Loucy (cell line): ENCODE results near the gene SAMD4B.

Experiments
- CTCF ChIP-seq: fragments of 200-600 bp; sonication (generic); conservative IDR thresholded peaks from 2 replicates; pipeline ENCODE4 v1.5.1; 2014; ENCODE audit warnings: mild to moderate bottlenecking, antibody characterized with exemption, low read length
- EZH2phosphoT487 ChIP-seq: fragments of 200-600 bp; IDR thresholded peaks from 2 replicates; pipeline ENCODE4 v1.6.1; 2018; ENCODE audit warnings: antibody characterized with exemption, mild to moderate bottlenecking, moderate library complexity, borderline replicate concordance

- no peak for TF ChIP-seq CTCF
- no peak for TF ChIP-seq EZH2phosphoT487
Observed at GRCh38 chr19:39349326-39349725, 7.1 kb downstream of the SAMD4B start.
